Gastrocnemius medialis (tissue), 4 donors: ENCODE results near the gene CHST14. TPM values are rescaled to one million over a fixed set of nuclear protein-coding genes. Genes with fewer than 3 reads are reported as not detected.

Experiments used
- ATAC-seq, 2 donors: fragments of 150-250 bp; one replicate each; pipeline ENCODE4 v1.9.1; 2016
- DNase-seq, 2 donors: peaks; one replicate each; pipeline ENCODE4 v3.0.0-alpha.2; 2019
- H3K27ac ChIP-seq, 4 donors: fragments of 200-600 bp; sonication (generic); 1 replicate in 1 of 4; 2 replicates in 3 of 4; pipeline ENCODE4 v1.5.1; 2016 to 2018; ENCODE audit warnings: mild to moderate bottlenecking in 2 of 4, moderate library complexity in 1 of 4
- H3K27me3 ChIP-seq, 3 donors: fragments of 200-600 bp; sonication (generic) in 2 of 3; 1 replicate in 1 of 3; 2 replicates in 2 of 3; pipeline versions ENCODE4 v1.5.1 to v1.6.0; 2016 to 2019; ENCODE audit warnings: mild to moderate bottlenecking in 1 of 3, moderate library complexity in 1 of 3
- H3K36me3 ChIP-seq, 2 donors: fragments of 200-600 bp; sonication (generic) in 1 of 2; one replicate each; pipeline ENCODE4 v1.5.1; 2017 to 2018
- H3K4me1 ChIP-seq, 2 donors: fragments of 200-600 bp; sonication (generic) in 1 of 2; one replicate each; pipeline ENCODE4 v1.5.1; 2016 to 2017; ENCODE audit warnings: mild to moderate bottlenecking in 2 of 2
- H3K4me3 ChIP-seq, 4 donors: fragments of 200-600 bp; sonication (generic) in 3 of 4; 1 replicate in 1 of 4; 2 replicates in 3 of 4; pipeline ENCODE4 v1.5.1; 2016 to 2019; ENCODE audit warnings: mild to moderate bottlenecking in 2 of 4
- H3K9me3 ChIP-seq, 3 donors: fragments of 200-600 bp; sonication (generic) in 2 of 3; 1 replicate in 1 of 3; 2 replicates in 2 of 3; pipeline ENCODE4 v1.5.1; 2016 to 2019
- CTCF ChIP-seq, 5 experiments: fragments of 450-650 bp in 3 of 5; fragments of 200-600 bp in 2 of 5; sonication (generic) in 2 of 5; IDR thresholded peaks in 4 of 5; conservative IDR thresholded peaks in 1 of 5; 1 replicate in 4 of 5; 2 replicates in 1 of 5; pipeline ENCODE4 v1.5.1; 2016 to 2019; ENCODE audit warnings: antibody characterized with exemption in 5 of 5, mild to moderate bottlenecking in 3 of 5, moderate library complexity in 3 of 5
- POLR2A ChIP-seq, 2 donors: fragments of 450-650 bp; IDR thresholded peaks; one replicate each; pipeline ENCODE4 v1.6.1; 2017; ENCODE audit warnings: antibody characterized with exemption in 2 of 2, mild to moderate bottlenecking in 2 of 2, moderate library complexity in 2 of 2
- in situ Hi-C, 4 donors: fragments of 200-750 bp; cut with MboI; loops; one replicate each; pipeline versions ENCODE4 v1.15.0 to v1.8.0; 2017; ENCODE audit warnings: low sequenced_read_pairs in 4 of 4
- intact Hi-C: fragments of 100-400 bp; cut with DNase I; formaldehyde crosslinking; loops from one replicate; pipeline ENCODE4 v1.15.1; 2023; ENCODE audit warnings: low total_unique reads
- total RNA-seq, 4 donors: library from RNA; depleted of rRNA; stranded (reverse); fragments of >200 nt; gene quantifications; one replicate each; pipeline versions ENCODE4 v1.1.0 to v1.2.3, GENCODE V29; 2016

CHST14 gene
- total RNA-seq, 4 donors from 2014 or later: 3.0 to 5.2 (median 3.9) TPM

GRCh38 chr15:40463886-40464545 is 6.8 kb upstream of the CHST14 start:
- Histone ChIP-seq H3K4me3 (no peak overlapping the region), H3K27ac (no peak overlapping the region), H3K36me3 (peaks cover 0 to 47% of the 10 kb centered on the region in 2 donors), H3K4me1 (no peaks in the 10 kb centered on the region), H3K27me3 (no peaks in the 10 kb centered on the region), H3K9me3 (no peaks in the 10 kb centered on the region)
- no peak for DNase-seq
- no peak for ATAC-seq
- intact Hi-C loops: no loop called here
- TF ChIP-seq CTCF (IDR thresholded peaks at IDR 0.05 in 4 of 5, conservative IDR thresholded peaks at IDR 0.05 in 1 of 5): no peak
- TF ChIP-seq POLR2A (IDR thresholded peaks at IDR 0.05): no peak
- in situ Hi-C loops: no loop called here

DNA sequence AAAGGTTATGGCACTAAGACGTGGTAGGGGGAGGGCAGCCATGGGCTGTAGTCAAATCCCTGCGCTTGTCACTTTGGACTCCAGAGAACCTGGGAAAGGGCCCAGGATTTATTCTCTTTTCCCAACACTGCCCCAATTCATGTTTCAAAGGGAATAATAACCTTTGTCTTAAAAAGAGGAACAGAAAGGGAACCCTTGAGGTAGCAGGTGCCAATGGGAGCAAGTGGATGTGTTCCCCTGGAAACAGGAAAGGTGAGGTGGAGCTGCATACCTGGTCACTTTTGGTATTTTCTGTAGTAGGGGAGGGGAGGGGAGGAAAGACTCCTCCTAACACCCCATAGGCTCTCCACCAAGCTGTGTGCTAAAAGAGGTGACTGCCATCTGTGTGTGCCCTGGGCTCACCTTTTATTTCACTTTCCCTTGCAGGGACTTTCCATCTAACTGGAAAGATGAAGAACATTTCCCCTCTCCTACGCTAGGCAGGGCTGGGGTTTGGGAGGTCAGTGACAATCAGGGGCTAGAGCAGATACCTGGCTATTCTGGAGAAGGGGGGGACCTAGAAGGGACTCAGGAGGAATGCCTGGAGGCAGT is 6.1 kb upstream of the CHST14 start:
- no peak for DNase-seq
- Histone ChIP-seq H3K4me3 (no peak overlapping the region), H3K9me3 (no peaks in the 10 kb centered on the region), H3K4me1 (no peaks in the 10 kb centered on the region), H3K27me3 (no peaks in the 10 kb centered on the region), H3K36me3 (peaks cover 0 to 40% of the 10 kb centered on the region in 2 donors), H3K27ac (no peak overlapping the region)
- TF ChIP-seq CTCF (IDR thresholded peaks at IDR 0.05 in 4 of 5, conservative IDR thresholded peaks at IDR 0.05 in 1 of 5) (no peak), POLR2A (IDR thresholded peaks at IDR 0.05) (no peak)
- ATAC-seq: no peak
- in situ Hi-C loops (no loop called here), intact Hi-C loops (no loop called here)

DNA sequence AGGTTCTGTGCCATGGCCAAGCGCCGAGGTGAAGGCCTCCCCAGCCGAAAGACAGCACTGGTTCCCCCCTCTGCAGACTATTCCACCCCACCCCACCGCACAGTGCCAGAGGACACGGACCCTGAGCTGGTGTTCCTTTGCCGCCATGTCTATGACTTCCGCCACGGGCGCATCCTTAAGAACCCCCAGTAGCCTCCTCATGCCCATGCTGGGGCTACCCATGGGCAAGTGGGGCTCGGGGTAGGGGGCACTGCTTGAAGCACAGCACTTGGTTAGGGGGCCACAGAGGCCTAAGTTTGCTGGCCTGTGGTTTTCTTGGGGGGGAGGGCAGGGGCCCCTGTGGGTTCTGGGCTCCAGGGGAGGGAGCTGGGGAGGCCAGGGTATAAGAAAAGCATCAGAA is 4.8 kb upstream of the CHST14 start:
- Histone ChIP-seq H3K27me3 (no peaks in the 10 kb centered on the region), H3K9me3 (no peaks in the 10 kb centered on the region), H3K27ac (no peak overlapping the region), H3K4me3 (no peak overlapping the region), H3K36me3 (peaks cover 0 to 38% of the 10 kb centered on the region in 2 donors), H3K4me1 (peaks cover 0 to 4% of the 10 kb centered on the region in 2 donors)
- ATAC-seq (no peak), DNase-seq (no peak)
- TF ChIP-seq POLR2A (IDR thresholded peaks at IDR 0.05) (no peak), CTCF (IDR thresholded peaks at IDR 0.05 in 4 of 5, conservative IDR thresholded peaks at IDR 0.05 in 1 of 5) (no peak)
- intact Hi-C loops: no loop called here
- in situ Hi-C loops: no loop called here

DNA sequence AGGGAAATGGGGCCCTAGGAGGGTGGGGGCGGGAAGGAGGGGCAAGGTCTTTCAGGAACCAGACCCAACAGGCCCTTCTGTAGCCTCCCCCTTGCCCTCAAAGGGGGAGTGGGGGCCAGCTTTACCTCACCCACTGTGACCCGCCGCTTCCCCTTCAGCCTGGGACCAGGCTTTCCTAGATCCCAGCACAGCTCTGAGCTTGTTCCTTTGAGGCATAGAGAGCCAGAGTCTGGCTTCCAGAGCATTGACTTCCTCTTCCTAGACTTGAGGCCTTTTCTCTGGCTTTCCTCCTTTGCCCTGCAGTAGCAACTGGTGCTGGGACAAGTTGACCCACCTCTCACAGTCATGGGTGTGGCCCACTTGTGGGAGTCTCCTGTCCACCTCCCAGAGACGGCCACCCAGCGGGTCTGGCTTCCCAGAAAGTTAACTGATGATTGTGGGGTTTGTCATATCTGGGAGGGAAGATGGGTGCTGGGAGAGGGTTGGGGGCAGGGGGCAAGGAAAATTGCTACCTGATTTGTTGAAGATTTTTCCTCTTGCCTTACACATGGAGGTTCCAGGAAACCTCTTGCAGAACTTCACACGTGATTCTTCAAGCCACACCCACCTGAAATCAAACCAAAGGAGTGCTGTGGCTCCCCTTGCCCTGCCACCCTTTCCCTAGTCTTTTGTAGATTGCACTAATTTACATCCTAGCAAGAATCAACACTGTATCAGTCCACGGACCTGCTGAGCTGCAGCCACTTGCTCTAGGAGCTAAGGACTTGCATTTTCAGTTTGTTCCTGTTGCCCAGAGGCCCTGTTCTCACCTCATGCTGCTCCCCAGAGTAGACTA is 4.1 kb upstream of the CHST14 start:
- TF ChIP-seq POLR2A (IDR thresholded peaks at IDR 0.05) (no peak), CTCF (IDR thresholded peaks at IDR 0.05 in 4 of 5, conservative IDR thresholded peaks at IDR 0.05 in 1 of 5) (no peak)
- H3K27ac ChIP-seq: no peak overlapping the region
- H3K36me3 ChIP-seq: peaks cover 0 to 38% of the 10 kb centered on the region in 2 donors
- intact Hi-C loops: no loop called here
- in situ Hi-C loops: no loop called here
- ATAC-seq (no peak), DNase-seq (no peak)
- no peak overlapping the region for H3K4me3 ChIP-seq
- peaks cover 4% of the 10 kb centered on the region in 2 donors for H3K4me1 ChIP-seq
- H3K27me3 ChIP-seq: no peaks in the 10 kb centered on the region
- H3K9me3 ChIP-seq: no peaks in the 10 kb centered on the region
